Activated T-cell treated with anti-CD3 and anti-CD28 coated beads, Interleukin-2, amount 50 U/mL, for 72 hours (primary cell): ENCODE data around the gene KRT1. TPM values are rescaled to one million over a fixed set of nuclear protein-coding genes. Genes with fewer than 3 reads are reported as not detected.

Experiments
- ATAC-seq, 2 donors: fragments of 150-1000 bp; cut with Tn5 transposase; replicated peaks in 1 of 2; 2 replicates each; pipeline ENCODE4 v1.10.0; 2021; ENCODE audit warnings: moderate library complexity in 2 of 2, mild to moderate bottlenecking in 1 of 2
- DNase-seq, 2 donors: peaks; one replicate each; pipeline ENCODE4 v3.0.0; 2021 to 2022; ENCODE audit warnings: mixed read lengths in 1 of 2
- H3K27ac Mint-ChIP-seq: one replicate; pipeline ENCODE4 v1.8.0; 2022; ENCODE audit warnings: mild to moderate bottlenecking, moderate library complexity, mixed read lengths
- H3K27me3 Mint-ChIP-seq: one replicate; pipeline ENCODE4 v1.8.0; 2022; ENCODE audit warnings: low read depth, mixed read lengths
- H3K36me3 Mint-ChIP-seq, 2 donors: one replicate each; pipeline ENCODE4 v1.8.0; 2022; ENCODE audit warnings: mixed read lengths in 2 of 2, mild to moderate bottlenecking in 1 of 2; ENCODE audit not compliant: insufficient read depth in 2 of 2
- H3K4me1 Mint-ChIP-seq: one replicate; pipeline ENCODE4 v1.8.0; 2022; ENCODE audit warnings: low read depth, mixed read lengths
- H3K4me3 Mint-ChIP-seq, 2 donors: one replicate each; pipeline ENCODE4 v1.8.0; 2022; ENCODE audit warnings: mild to moderate bottlenecking in 2 of 2, mixed read lengths in 2 of 2, moderate library complexity in 2 of 2
- H3K9me3 Mint-ChIP-seq, 2 donors: one replicate each; pipeline ENCODE4 v1.8.0; 2022; ENCODE audit warnings: mixed read lengths in 2 of 2
- total RNA-seq, 2 donors: library from RNA; stranded (reverse); gene quantifications; one replicate each; pipeline ENCODE4 v1.2.3, GENCODE V29; 2022

Gene KRT1
- total RNA-seq, 2 donors from 2014 or later, result not detected

GRCh38 chr12:52631264-52631663 lies 48.9 kb downstream of the KRT1 start:
- Mint-ChIP-seq H3K9me3 (no peaks in the 10 kb centered on the region), H3K4me3 (peak overlapping the region in 1 of 2 donors; percentile 65), H3K4me1 (peaks cover 57% of the 10 kb centered on the region), H3K27ac (peak overlapping the region; percentile 50), H3K27me3 (no peaks in the 10 kb centered on the region), H3K36me3 (no peaks in the 10 kb centered on the region)
- ATAC-seq (no peak), DNase-seq (no peak)

DNA sequence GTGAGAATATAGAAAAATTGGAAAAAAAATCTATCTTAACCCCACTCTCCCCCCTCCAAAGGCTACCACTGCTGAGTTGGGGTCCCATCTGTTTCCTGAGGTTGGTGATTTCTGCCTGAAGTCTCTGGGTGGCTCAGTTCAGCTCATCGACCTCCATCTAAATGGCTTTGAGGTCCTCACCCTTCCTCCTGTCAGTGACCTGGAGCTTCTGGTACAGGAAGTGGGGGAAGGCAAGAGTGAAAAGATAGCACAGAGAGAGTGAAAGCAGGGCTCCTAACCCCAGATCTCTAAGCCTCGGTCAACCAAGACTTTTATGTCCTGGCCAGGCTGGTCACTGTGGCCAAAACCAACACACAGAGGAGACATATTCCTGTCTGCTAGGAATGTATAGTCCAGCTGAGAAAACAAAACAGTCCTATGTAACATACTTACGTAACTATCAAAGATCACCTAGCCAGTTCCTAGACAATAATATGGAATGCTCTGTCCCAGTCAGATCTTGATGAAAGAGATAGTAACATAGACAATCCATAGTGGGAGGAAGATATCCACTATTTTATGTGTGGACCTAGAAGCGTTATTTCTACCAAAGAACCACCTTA lies 49.5 kb downstream of the KRT1 start:
- peak in 1 of 2 donors; percentile 43 for ATAC-seq
- peaks cover 57% of the 10 kb centered on the region for H3K4me1 Mint-ChIP-seq
- H3K4me3 Mint-ChIP-seq, result peak overlapping the region; percentile 11 to 65

GRCh38 chr12:52630008-52630500 lies 50.2 kb downstream of the KRT1 start:
- Mint-ChIP-seq H3K4me1 (peaks cover 57% of the 10 kb centered on the region), H3K4me3 (peak overlapping the region in 1 of 2 donors; percentile 65), H3K27me3 (no peaks in the 10 kb centered on the region), H3K36me3 (no peaks in the 10 kb centered on the region), H3K27ac (peak overlapping the region; percentile 56), H3K9me3 (no peaks in the 10 kb centered on the region)
- DNase-seq (no peak), ATAC-seq (no peak)

More for the DNA sequence above, 49.5 kb downstream of the KRT1 start:
- H3K27ac Mint-ChIP-seq, result peak overlapping the region; percentile 50
- no peaks in the 10 kb centered on the region for H3K36me3 Mint-ChIP-seq
- no peaks in the 10 kb centered on the region for H3K27me3 Mint-ChIP-seq
- no peaks in the 10 kb centered on the region for H3K9me3 Mint-ChIP-seq
- DNase-seq, result no peak

DNA sequence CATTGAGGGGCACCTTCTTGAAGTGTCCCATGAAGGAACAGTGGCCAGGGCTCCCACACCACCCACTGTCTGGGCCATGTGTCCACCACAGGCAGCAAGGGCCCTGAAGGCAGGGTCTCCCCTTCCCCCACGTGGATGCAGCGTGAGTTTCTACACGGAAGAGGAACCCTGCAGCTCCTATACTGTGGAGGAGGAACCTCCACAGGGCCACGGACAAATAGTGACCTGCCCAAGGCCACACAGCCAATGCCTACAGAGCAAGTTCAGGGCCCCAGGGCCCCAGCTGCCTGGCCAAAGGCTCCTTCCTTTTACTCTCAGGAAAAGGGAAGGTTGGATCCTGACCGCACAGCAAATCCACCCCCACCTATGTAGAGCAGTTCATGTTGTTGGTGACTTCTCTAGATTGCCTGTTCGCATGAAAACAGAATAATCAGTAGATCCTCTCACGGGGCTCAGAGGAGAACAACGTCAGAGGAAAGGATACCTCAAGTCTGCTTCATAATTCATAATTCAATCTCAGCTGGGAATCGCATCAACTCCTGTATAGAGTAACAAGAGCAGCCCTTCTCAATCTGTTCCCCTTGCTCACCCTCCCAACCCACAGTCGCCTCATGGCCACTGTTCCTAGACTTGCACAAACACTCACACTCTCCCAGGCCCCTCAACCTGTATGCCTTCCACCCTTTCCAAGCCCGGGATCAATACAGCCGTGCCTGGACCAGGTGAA lies 50.8 kb downstream of the KRT1 start:
- no peaks in the 10 kb centered on the region for H3K27me3 Mint-ChIP-seq
- H3K9me3 Mint-ChIP-seq, result no peaks in the 10 kb centered on the region
- peaks cover 57% of the 10 kb centered on the region for H3K4me1 Mint-ChIP-seq
- ATAC-seq, result peak in 1 of 2 donors; percentile 20
- no peak for DNase-seq
- H3K4me3 Mint-ChIP-seq, result peak overlapping the region in 1 of 2 donors; percentile 65
- peak overlapping the region; percentile 56 for H3K27ac Mint-ChIP-seq
- H3K36me3 Mint-ChIP-seq, result no peaks in the 10 kb centered on the region

- no peaks in the 10 kb centered on the region for H3K36me3 Mint-ChIP-seq
- peak overlapping the region; percentile 19 for H3K27ac Mint-ChIP-seq
- no peaks in the 10 kb centered on the region for H3K27me3 Mint-ChIP-seq
- no peaks in the 10 kb centered on the region for H3K9me3 Mint-ChIP-seq
- peak overlapping the region in 1 of 2 donors; percentile 58 for H3K4me3 Mint-ChIP-seq
- peaks cover 52% of the 10 kb centered on the region for H3K4me1 Mint-ChIP-seq
- ATAC-seq (no peak), DNase-seq (no peak)
These were observed 51.4 kb downstream of the KRT1 start for GRCh38 chr12:52628841-52629240.

GRCh38 chr12:52628111-52628507 lies 52.1 kb downstream of the KRT1 start:
- peak overlapping the region in 1 of 2 donors; percentile 58 for H3K4me3 Mint-ChIP-seq
- H3K4me1 Mint-ChIP-seq, result peaks cover 45% of the 10 kb centered on the region
- ATAC-seq, result no peak

GRCh38 chr12:52627395-52628110 lies 52.7 kb downstream of the KRT1 start:
- Mint-ChIP-seq H3K27ac (no peak overlapping the region), H3K4me3 (no peak overlapping the region), H3K4me1 (peaks cover 40% of the 10 kb centered on the region), H3K27me3 (no peaks in the 10 kb centered on the region), H3K9me3 (no peaks in the 10 kb centered on the region), H3K36me3 (no peaks in the 10 kb centered on the region)
- ATAC-seq, result no peak
- no peak for DNase-seq

More at GRCh38 chr12:52628111-52628507, 52.1 kb downstream of the KRT1 start:
- DNase-seq, result no peak
- H3K27me3 Mint-ChIP-seq, result no peaks in the 10 kb centered on the region
- H3K9me3 Mint-ChIP-seq, result no peaks in the 10 kb centered on the region
- no peaks in the 10 kb centered on the region for H3K36me3 Mint-ChIP-seq
- peak overlapping the region; percentile 58 for H3K27ac Mint-ChIP-seq

Other genes with a start within 250 kb of the KRT1 start
- gene KRT75, start 246.0 kb downstream of the KRT1 start, total RNA-seq, result not detected
- not detected for gene KRT6B, start 228.3 kb downstream of the KRT1 start, total RNA-seq
- gene KRT6C, start 206.6 kb downstream of the KRT1 start, total RNA-seq, result not detected
- gene KRT6A, start 187.2 kb downstream of the KRT1 start, total RNA-seq, result not detected
- gene KRT5, start 160.0 kb downstream of the KRT1 start, total RNA-seq, result not detected
- not detected for gene KRT71, start 127.3 kb downstream of the KRT1 start, total RNA-seq
- gene KRT74, start 106.6 kb downstream of the KRT1 start, total RNA-seq, result under 1 TPM in 1 of 2 donors, not detected in 1; 0.12 TPM
- 1 to 10 TPM in 1 of 2 donors, under 1 TPM in 1; 0.31 to 2.3 TPM for gene KRT72, start 78.9 kb downstream of the KRT1 start, total RNA-seq
- 1 to 10 TPM in 1 of 2 donors, under 1 TPM in 1; 0.36 to 1.3 TPM for gene KRT73, start 61.8 kb downstream of the KRT1 start, total RNA-seq
- gene KRT2, start 28.2 kb downstream of the KRT1 start, total RNA-seq, result not detected
- not detected for gene KRT77, start 23.1 kb upstream of the KRT1 start, total RNA-seq
- not detected for gene KRT76, start 96.9 kb upstream of the KRT1 start, total RNA-seq
- gene KRT3, start 115.7 kb upstream of the KRT1 start, total RNA-seq, result not detected
- under 1 TPM in 1 of 2 donors, not detected in 1; 0.10 TPM for gene KRT4, start 133.7 kb upstream of the KRT1 start, total RNA-seq
- gene KRT79, start 153.9 kb upstream of the KRT1 start, total RNA-seq, result under 1 TPM; 0.19 to 0.26 TPM
- gene KRT78, start 168.6 kb upstream of the KRT1 start, total RNA-seq, result not detected
- gene KRT8, start 224.7 kb upstream of the KRT1 start, total RNA-seq, result under 1 TPM; 0.65 TPM